Thymus (tissue), 11 donors: ENCODE data around the gene ZFHX2. TPM values are rescaled to one million over a fixed set of nuclear protein-coding genes. Genes with fewer than 3 reads are reported as not detected.

Experiments used
- DNase-seq, 9 donors: peaks; one replicate each; pipeline ENCODE4 v3.0.0-alpha.2; 2013; ENCODE audit warnings: low spot score in 9 of 9, low read depth in 6 of 9, missing footprints in 1 of 9
- H3K27ac ChIP-seq, 2 donors: one replicate each; pipeline ENCODE4 v1.5.1; 2013; ENCODE audit warnings: control low read depth in 1 of 2, low read depth in 1 of 2, low read length in 1 of 2, mild to moderate bottlenecking in 1 of 2, moderate library complexity in 1 of 2
- H3K27me3 ChIP-seq, 2 donors: one replicate each; pipeline ENCODE4 v1.5.1; 2013; ENCODE audit warnings: low read length in 1 of 2; ENCODE audit not compliant: control insufficient read depth in 2 of 2, insufficient read depth in 1 of 2
- H3K36me3 ChIP-seq, 2 donors: one replicate each; pipeline ENCODE4 v1.5.1; 2013; ENCODE audit warnings: low read length in 1 of 2, mild to moderate bottlenecking in 1 of 2, moderate library complexity in 1 of 2; ENCODE audit not compliant: control insufficient read depth in 2 of 2, insufficient read depth in 2 of 2
- H3K4me1 ChIP-seq, 2 donors: one replicate each; pipeline ENCODE4 v1.5.1; 2013; ENCODE audit warnings: low read length in 2 of 2; ENCODE audit not compliant: control insufficient read depth in 2 of 2, insufficient read depth in 2 of 2
- H3K4me3 ChIP-seq, 2 donors: one replicate each; pipeline ENCODE4 v1.5.1; 2013; ENCODE audit warnings: low read length in 2 of 2, control low read depth in 1 of 2, mild to moderate bottlenecking in 1 of 2
- H3K9me3 ChIP-seq, 2 donors: one replicate each; pipeline ENCODE4 v1.5.1; 2013; ENCODE audit warnings: low read length in 1 of 2, mild to moderate bottlenecking in 1 of 2; ENCODE audit not compliant: control insufficient read depth in 2 of 2, insufficient read depth in 1 of 2
- WGBS: extraction: QIAGEN DNeasy Blood & Tissue Kit; methylation state at CpG from one replicate; pipeline ENCODE4 v1.1.7; 2013; 5-methylcytosine and 5-hydroxymethylcytosine counted together
- polyA plus RNA-seq: library from polyadenylated mRNA; stranded (reverse); fragments of 200-250 nt; gene quantifications from one replicate; pipeline ENCODE4 v1.2.3, GENCODE V29; 2013
- total RNA-seq: library from RNA; stranded (reverse); fragments of 120-200 nt; gene quantifications from one replicate; pipeline ENCODE4 v1.2.4, GENCODE V29; 2013
- donor health status: healthy.

ZFHX2 gene
- total and polyA plus RNA-seq, 2 donors: 0.24 to 0.48 TPM

- Histone ChIP-seq H3K9me3 (no peaks in the 10 kb centered on the region), H3K27ac (no peak overlapping the region), H3K4me3 (no peak overlapping the region), H3K36me3 (peaks cover 0 to 3% of the 10 kb centered on the region in 2 donors), H3K4me1 (peaks cover 9 to 10% of the 10 kb centered on the region in 2 donors), H3K27me3 (no peaks in the 10 kb centered on the region)
- DNase-seq: no peak
- 91% methylated on average over 6 of the region's 6 CpGs for WGBS
Measured at GRCh38 chr14:23517650-23518326, 33.8 kb downstream of the ZFHX2 start.

- Histone ChIP-seq H3K4me1 (peaks cover 10 to 18% of the 10 kb centered on the region in 2 donors), H3K27ac (no peak overlapping the region), H3K36me3 (no peaks in the 10 kb centered on the region), H3K9me3 (no peaks in the 10 kb centered on the region), H3K27me3 (no peaks in the 10 kb centered on the region), H3K4me3 (no peak overlapping the region)
- no peak for DNase-seq
- 55% methylated on average over 3 of the region's 3 CpGs for WGBS
Measured at GRCh38 chr14:23514644-23514957, 37.0 kb downstream of the ZFHX2 start.

GRCh38 chr14:23513818-23514643 is 37.5 kb downstream of the ZFHX2 start:
- H3K27ac ChIP-seq: no peak overlapping the region
- DNase-seq: no peak
- H3K27me3 ChIP-seq: no peaks in the 10 kb centered on the region
- no peak overlapping the region for H3K4me3 ChIP-seq
- no peaks in the 10 kb centered on the region for H3K9me3 ChIP-seq
- H3K36me3 ChIP-seq: no peaks in the 10 kb centered on the region
- H3K4me1 ChIP-seq: peaks cover 10 to 18% of the 10 kb centered on the region in 2 donors
- 80% methylated on average over 8 of the region's 8 CpGs for WGBS

- Histone ChIP-seq H3K27ac (peak overlapping the region in 1 of 2 donors; percentile 64), H3K4me3 (no peak overlapping the region), H3K36me3 (no peaks in the 10 kb centered on the region), H3K27me3 (no peaks in the 10 kb centered on the region), H3K9me3 (no peaks in the 10 kb centered on the region), H3K4me1 (peaks cover 10 to 18% of the 10 kb centered on the region in 2 donors)
- WGBS: 83% methylated on average over 25 of the region's 25 CpGs
- no peak for DNase-seq
Measured at GRCh38 chr14:23513005-23513817, 38.4 kb downstream of the ZFHX2 start.

- peak; percentile 5 to 76 (median 28) for DNase-seq
- peak overlapping the region in 1 of 2 donors; percentile 14 for H3K4me3 ChIP-seq
- peaks cover 10 to 18% of the 10 kb centered on the region in 2 donors for H3K4me1 ChIP-seq
- H3K36me3 ChIP-seq: no peaks in the 10 kb centered on the region
- H3K27me3 ChIP-seq: no peaks in the 10 kb centered on the region
- no peaks in the 10 kb centered on the region for H3K9me3 ChIP-seq
- 35% methylated on average over 13 of the region's 13 CpGs for WGBS
- peak overlapping the region; percentile 43 to 55 for H3K27ac ChIP-seq
Measured at GRCh38 chr14:23512156-23512555, 39.4 kb downstream of the ZFHX2 start.

- no peaks in the 10 kb centered on the region for H3K9me3 ChIP-seq
- no peaks in the 10 kb centered on the region for H3K4me1 ChIP-seq
- WGBS: 98% methylated on average over 2 of the region's 2 CpGs
- H3K27ac ChIP-seq: no peak overlapping the region
- no peak overlapping the region for H3K4me3 ChIP-seq
- no peaks in the 10 kb centered on the region for H3K27me3 ChIP-seq
- peaks cover 0 to 5% of the 10 kb centered on the region in 2 donors for H3K36me3 ChIP-seq
- DNase-seq: no peak
Measured at GRCh38 chr14:23494223-23494622, 57.3 kb downstream of the ZFHX2 start.

GRCh38 chr14:23492618-23493272 is 58.8 kb downstream of the ZFHX2 start:
- DNase-seq: no peak
- H3K27me3 ChIP-seq: no peaks in the 10 kb centered on the region
- no peak overlapping the region for H3K27ac ChIP-seq
- H3K9me3 ChIP-seq: no peaks in the 10 kb centered on the region
- H3K36me3 ChIP-seq: peaks cover 0 to 5% of the 10 kb centered on the region in 2 donors
- H3K4me1 ChIP-seq: no peaks in the 10 kb centered on the region
- no peak overlapping the region for H3K4me3 ChIP-seq

GRCh38 chr14:23487216-23487615 is 64.3 kb downstream of the ZFHX2 start:
- 96% methylated on average over 7 of the region's 7 CpGs for WGBS
- no peak overlapping the region for H3K27ac ChIP-seq
- H3K9me3 ChIP-seq: no peaks in the 10 kb centered on the region
- no peaks in the 10 kb centered on the region for H3K27me3 ChIP-seq
- H3K36me3 ChIP-seq: peaks cover 3 to 7% of the 10 kb centered on the region in 2 donors
- H3K4me3 ChIP-seq: no peak overlapping the region
- no peak for DNase-seq
- H3K4me1 ChIP-seq: peaks cover 0 to 11% of the 10 kb centered on the region in 2 donors
